Stimulated activated CD4-positive, alpha-beta T cell treated with anti-CD3 and anti-CD28 coated beads, Interleukin-15, amount 100 ng/mL, for 1 hour (primary cell): ENCODE measurements around the gene C16orf95.

Source experiments
- DNase-seq, 2 donors: peaks; one replicate each; pipeline ENCODE4 v3.0.0-alpha.2; 2020; ENCODE audit warnings: low read depth in 1 of 2, low spot score in 1 of 2

Gene C16orf95

DNA sequence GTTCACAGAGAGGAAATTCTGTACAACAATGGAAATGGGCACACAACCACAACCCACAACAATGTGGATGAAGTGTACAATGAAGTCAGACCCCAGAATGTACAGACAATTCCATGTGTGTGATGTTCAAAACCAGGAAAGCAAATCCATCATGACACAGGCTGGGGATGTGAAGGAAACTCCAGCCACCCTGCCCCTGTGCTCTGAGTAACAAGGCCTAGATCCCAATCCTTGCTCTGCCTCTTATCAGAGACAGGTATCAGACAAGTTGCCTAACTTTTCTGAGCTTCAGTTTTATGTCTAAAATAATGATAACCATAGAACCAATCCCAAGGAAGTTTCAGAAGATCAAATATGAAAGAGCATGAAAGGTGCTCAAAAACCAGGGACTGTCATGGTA, 1.8 kb upstream of the C16orf95 start:
- no peak for DNase-seq

DNA sequence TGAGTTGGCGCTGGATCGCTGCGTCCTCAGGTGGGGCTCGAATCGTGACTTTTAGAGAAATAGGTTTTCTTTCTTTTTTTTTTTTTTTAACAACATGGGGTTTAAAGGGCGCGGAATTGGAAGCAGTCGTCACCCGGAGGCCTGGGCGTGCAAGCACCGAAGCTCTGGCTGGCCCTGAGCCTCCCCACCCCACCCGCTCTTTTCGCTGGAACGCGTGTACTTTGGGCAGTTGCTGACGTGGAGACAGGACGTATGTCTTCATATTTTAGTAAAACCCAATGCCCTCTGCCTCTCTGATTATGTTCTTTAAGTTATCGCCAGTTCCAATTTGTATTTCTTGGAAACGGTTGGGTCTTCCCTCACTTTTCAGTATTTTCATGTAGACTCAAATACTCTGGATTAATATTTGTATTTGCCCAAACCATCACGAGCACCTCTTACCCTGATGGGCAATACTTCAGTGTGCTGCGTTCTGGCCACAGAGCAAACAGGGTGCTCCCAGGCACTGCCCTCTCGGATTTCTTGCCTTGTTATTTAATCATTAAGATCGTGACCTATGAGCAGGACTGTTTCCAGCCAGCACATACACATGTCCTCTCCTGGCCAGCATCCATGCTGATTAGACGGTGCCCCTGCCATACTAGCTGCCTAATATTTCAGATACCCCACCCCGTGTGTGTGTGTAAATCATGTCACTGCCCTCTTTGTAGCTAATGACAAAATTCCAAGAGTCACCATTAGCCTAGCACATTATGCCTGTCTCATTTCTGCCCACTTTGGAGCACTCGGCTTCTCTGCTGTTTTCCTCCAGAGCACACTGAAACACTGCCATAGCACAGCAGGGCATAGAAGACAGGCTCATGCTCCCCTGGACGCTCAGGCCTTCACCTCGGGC, 805 bp upstream of the C16orf95 start:
- DNase-seq = peak in 1 of 2 donors; percentile 27

DNA sequence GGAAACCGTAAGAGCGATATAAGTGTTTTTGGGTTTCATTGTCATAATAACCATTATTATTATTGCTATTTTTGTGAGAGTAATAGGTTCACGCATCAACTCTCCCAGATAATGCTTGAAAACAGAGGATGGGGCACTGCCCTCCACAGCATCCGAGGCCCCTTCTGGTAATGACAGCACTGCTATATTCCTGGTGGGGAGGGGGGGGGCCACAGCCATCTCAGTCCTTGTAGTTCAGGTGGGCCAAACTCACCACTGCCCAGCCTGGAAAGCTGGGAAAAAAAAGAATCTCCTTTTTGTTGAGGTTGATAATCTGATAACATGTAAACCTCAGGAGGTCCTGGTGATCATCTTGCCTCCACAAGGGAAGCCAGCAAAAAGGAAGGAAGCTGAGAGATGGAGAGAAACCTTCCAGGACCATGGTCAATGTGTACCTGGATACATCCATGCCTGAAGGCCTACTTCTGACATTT, 706 bp downstream of the C16orf95 start:
- no peak for DNase-seq

- DNase-seq = no peak
Measured at GRCh38 chr16:87314990-87315420, 2.2 kb downstream of the C16orf95 start.

DNA sequence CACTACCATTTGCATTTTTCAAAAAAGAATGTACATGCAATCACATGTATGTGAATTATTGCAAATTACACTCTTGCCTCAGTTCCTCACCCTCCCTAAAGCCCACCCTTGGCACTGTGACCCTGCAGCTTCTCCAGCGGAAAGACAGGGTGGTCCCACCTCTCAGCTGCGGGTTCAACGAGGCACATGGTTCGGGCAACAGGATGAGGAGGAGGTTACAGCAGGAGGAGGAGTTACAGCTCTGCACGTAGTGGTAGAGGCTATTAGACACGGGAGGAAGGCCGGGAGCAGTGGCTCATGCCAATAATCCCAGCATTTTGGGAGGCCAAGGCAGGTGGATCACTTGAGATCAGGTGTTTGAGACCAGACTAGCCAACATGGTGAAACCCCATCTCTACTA, 5.2 kb downstream of the C16orf95 start:
- DNase-seq = no peak

GRCh38 chr16:87311387-87311786, 5.8 kb downstream of the C16orf95 start:
- DNase-seq = no peak

DNA sequence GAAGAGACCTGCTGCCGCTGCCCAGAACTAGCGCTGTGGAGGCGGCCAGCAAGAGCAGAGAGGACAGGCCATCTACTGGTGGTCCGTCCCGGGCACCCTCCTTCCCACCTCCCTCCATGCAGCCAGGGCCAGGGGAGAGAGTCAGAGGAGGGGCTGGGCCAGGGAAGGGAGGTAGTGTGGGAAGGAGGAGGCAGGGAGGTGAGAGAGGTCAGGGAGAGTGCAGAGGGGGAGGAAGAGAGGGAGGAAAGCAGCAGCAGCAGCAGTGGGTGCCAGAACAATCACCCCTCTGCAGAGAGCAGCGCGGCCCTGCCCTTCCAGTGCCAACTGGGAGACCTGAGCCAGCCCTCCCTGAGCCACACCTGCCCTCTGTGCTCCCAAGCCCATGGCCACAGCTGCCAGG, 6.6 kb downstream of the C16orf95 start:
- no peak for DNase-seq

- no peak for DNase-seq
Measured at GRCh38 chr16:87309620-87310525, 7.3 kb downstream of the C16orf95 start.

GRCh38 chr16:87308826-87309225, 8.4 kb downstream of the C16orf95 start:
- no peak for DNase-seq

GRCh38 chr16:87306516-87306915, 10.7 kb downstream of the C16orf95 start:
- DNase-seq = no peak

DNA sequence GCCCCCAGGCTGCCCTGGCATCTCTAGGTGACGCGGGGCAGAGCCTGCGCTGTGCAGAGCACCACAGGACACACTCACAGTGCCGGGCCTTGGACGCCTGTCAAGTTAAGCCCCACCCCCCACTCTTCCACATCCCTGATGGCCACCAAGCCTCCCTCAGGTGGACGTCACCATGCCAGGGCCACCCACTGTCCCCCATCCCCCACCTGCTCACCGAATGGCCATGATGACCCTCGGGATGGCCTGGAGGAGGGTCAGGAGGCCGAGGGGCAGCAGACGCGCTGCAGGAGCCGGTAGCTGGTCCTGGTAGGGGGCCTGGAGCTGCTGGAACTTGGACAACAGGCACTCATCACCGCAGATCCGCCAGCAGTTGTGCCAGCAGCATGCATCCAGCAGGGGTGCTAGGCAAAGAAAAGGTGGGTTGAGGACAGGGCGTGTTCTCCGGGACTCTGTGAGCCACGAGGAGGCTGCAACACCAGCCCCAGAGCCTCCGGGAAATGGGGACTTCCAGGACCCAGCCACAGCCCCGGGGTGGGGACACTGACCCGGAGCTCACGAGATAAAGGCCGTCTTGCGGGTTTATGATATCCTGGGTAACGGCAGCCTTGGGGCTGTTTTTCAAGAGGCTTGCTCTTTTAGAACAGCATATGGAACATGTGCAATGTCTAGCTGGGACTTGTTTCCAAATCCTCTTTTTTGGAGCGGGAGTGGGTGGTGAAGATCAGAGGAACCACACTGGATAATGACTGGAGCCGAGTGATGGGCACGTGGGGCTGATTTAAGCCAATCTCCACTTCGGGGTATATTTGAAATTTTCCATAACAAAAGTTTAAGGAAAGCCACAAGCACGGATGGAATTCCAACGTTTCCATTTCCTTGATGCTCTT, 11.4 kb downstream of the C16orf95 start:
- DNase-seq = no peak

DNA sequence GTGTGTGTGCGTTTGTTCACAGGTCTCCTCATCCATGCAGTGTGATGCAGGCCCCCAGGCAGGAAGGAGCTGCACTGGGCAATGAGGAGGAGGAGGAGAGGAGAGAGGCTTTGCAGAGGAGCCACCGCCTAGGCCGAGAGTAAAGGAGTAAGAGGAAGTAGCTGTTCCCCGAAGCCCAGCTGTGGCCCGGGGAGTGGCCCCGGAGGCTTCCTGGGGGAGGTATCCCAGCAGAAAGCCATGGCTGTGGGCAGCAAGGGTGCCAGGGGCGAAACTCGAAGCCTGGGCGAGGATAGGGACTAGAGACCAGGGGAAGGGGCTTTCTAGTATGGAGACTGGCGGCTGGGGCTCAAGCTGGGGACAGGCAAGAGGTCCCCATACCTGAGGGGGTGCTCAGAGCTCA, 12.2 kb downstream of the C16orf95 start:
- no peak for DNase-seq

GRCh38 chr16:87303962-87304521, 13.2 kb downstream of the C16orf95 start:
- no peak for DNase-seq

GRCh38 chr16:87303431-87303930, 13.7 kb downstream of the C16orf95 start:
- DNase-seq = no peak

DNA sequence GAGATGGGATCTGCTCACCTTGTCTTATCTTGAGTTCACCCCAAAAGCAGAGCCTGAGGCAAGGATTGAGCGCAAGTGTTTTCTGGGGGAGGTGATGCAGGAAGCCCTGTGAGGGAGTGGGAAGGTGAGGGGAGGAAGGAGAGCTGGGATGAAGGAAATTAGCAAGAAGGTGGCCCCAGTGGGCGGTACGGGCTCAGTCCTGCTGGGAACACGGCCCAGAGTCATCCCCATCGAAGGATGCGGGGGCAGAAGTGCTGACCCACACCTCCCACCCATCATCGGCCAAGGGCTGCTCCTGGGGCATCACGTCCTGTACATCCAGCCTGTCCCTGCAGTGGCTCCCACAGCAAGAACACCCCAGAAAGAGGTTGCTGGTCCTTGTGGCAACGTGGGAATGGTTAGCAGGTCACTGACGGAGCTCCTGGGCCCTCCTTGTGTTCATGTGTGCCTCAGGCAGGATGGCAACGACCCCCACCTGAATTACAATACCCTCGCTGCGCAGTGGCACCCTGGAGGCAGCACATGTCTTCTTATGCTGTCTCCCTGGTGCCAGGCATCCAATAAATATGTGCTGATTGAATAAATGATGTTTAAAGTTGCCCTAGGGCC, 18.2 kb downstream of the C16orf95 start:
- no peak for DNase-seq

DNA sequence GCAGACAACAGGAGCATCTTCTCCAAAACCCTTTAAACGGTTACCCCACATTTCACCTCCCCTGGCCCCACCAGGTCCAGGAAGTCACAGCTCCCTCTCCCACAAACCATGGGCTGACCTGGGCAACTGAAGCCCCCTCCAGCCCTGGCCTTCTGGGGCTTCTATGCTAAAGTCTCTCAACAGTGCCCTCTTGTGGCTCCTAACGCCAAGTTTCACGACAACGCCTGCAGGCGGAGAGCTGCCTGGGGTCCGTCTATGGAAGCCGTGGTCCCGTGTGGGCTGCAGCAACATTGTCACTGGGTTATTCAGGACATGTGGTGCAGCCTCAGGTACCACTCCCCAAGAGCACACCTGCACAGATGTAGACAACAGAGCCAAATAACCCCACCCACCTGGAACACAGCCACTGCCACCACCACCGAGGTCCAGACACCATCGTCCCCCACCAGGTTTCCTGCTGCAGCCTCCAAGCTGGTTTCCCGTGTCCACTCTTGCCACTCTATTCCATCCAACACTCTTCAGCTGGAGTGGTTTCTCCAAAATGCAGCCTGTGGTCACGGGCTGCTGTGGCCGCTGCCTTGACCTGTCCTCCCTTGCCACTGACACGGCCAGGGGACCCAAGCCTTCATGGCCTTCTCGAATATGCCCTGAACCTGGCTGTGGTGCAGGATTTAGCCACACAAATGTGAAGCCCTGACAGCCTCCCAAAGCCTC, 19.1 kb downstream of the C16orf95 start:
- DNase-seq = peak in 1 of 2 donors; percentile 11

GRCh38 chr16:87297407-87297806, 19.8 kb downstream of the C16orf95 start:
- no peak for DNase-seq

GRCh38 chr16:87295661-87296531, 21.3 kb downstream of the C16orf95 start:
- no peak for DNase-seq
